Activated T-cell treated with anti-CD3 and anti-CD28 coated beads, Interleukin-2, amount 50 U/mL, for 72 hours (primary cell): ENCODE measurements around the gene CRYBA4. TPM values are rescaled to one million over a fixed set of nuclear protein-coding genes. Genes with fewer than 3 reads are reported as not detected.

Experiments used
- ATAC-seq, 2 donors: fragments of 150-1000 bp; cut with Tn5 transposase; replicated peaks in 1 of 2; 2 replicates each; pipeline ENCODE4 v1.10.0; 2021; ENCODE audit warnings: moderate library complexity in 2 of 2, mild to moderate bottlenecking in 1 of 2
- DNase-seq, 2 donors: peaks; one replicate each; pipeline ENCODE4 v3.0.0; 2021 to 2022; ENCODE audit warnings: mixed read lengths in 1 of 2
- H3K27ac Mint-ChIP-seq: one replicate; pipeline ENCODE4 v1.8.0; 2022; ENCODE audit warnings: mild to moderate bottlenecking, moderate library complexity, mixed read lengths
- H3K27me3 Mint-ChIP-seq: one replicate; pipeline ENCODE4 v1.8.0; 2022; ENCODE audit warnings: low read depth, mixed read lengths
- H3K36me3 Mint-ChIP-seq, 2 donors: one replicate each; pipeline ENCODE4 v1.8.0; 2022; ENCODE audit warnings: mixed read lengths in 2 of 2, mild to moderate bottlenecking in 1 of 2; ENCODE audit not compliant: insufficient read depth in 2 of 2
- H3K4me1 Mint-ChIP-seq: one replicate; pipeline ENCODE4 v1.8.0; 2022; ENCODE audit warnings: low read depth, mixed read lengths
- H3K4me3 Mint-ChIP-seq, 2 donors: one replicate each; pipeline ENCODE4 v1.8.0; 2022; ENCODE audit warnings: mild to moderate bottlenecking in 2 of 2, mixed read lengths in 2 of 2, moderate library complexity in 2 of 2
- H3K9me3 Mint-ChIP-seq, 2 donors: one replicate each; pipeline ENCODE4 v1.8.0; 2022; ENCODE audit warnings: mixed read lengths in 2 of 2
- total RNA-seq, 2 donors: library from RNA; stranded (reverse); gene quantifications; one replicate each; pipeline ENCODE4 v1.2.3, GENCODE V29; 2022

CRYBA4 gene
- total RNA-seq, 2 donors from 2014 or later = 0.63 TPM; not detected in 1

GRCh38 chr22:26662160-26662559 is 40.4 kb downstream of the CRYBA4 start:
- no peak overlapping the region for H3K27ac Mint-ChIP-seq
- H3K9me3 Mint-ChIP-seq = no peaks in the 10 kb centered on the region
- no peak overlapping the region for H3K4me3 Mint-ChIP-seq
- peaks cover 46% of the 10 kb centered on the region for H3K4me1 Mint-ChIP-seq
- peaks cover 0 to 1% of the 10 kb centered on the region in 2 donors for H3K36me3 Mint-ChIP-seq
- H3K27me3 Mint-ChIP-seq = no peaks in the 10 kb centered on the region
- no peak for DNase-seq
- no peak for ATAC-seq

- Mint-ChIP-seq H3K9me3 (no peaks in the 10 kb centered on the region), H3K4me1 (peaks cover 42% of the 10 kb centered on the region), H3K27ac (peak overlapping the region; percentile 54), H3K36me3 (peaks cover 0 to 3% of the 10 kb centered on the region in 2 donors), H3K27me3 (no peaks in the 10 kb centered on the region), H3K4me3 (no peak overlapping the region)
- DNase-seq (no peak), ATAC-seq (no peak)
Measured at GRCh38 chr22:26663374-26663923, 41.7 kb downstream of the CRYBA4 start.

- DNase-seq (no peak), ATAC-seq (peak; percentile 34 to 38)
- Mint-ChIP-seq H3K27me3 (no peaks in the 10 kb centered on the region), H3K27ac (peak overlapping the region; percentile 85), H3K4me1 (peaks cover 48% of the 10 kb centered on the region), H3K9me3 (no peaks in the 10 kb centered on the region), H3K4me3 (peak overlapping the region; percentile 65 to 77), H3K36me3 (peaks cover 0 to 3% of the 10 kb centered on the region in 2 donors)
Measured at GRCh38 chr22:26665813-26666231, 44.1 kb downstream of the CRYBA4 start.

- H3K4me3 Mint-ChIP-seq = no peak overlapping the region
- peaks cover 0 to 3% of the 10 kb centered on the region in 2 donors for H3K36me3 Mint-ChIP-seq
- DNase-seq (no peak), ATAC-seq (no peak)
- H3K27ac Mint-ChIP-seq = no peak overlapping the region
- H3K9me3 Mint-ChIP-seq = no peaks in the 10 kb centered on the region
- no peaks in the 10 kb centered on the region for H3K27me3 Mint-ChIP-seq
- peaks cover 56% of the 10 kb centered on the region for H3K4me1 Mint-ChIP-seq
Measured at GRCh38 chr22:26667140-26667539, 45.4 kb downstream of the CRYBA4 start.

- Mint-ChIP-seq H3K27me3 (no peaks in the 10 kb centered on the region), H3K36me3 (peaks cover 3 to 4% of the 10 kb centered on the region in 2 donors), H3K4me3 (no peak overlapping the region), H3K4me1 (peaks cover 68% of the 10 kb centered on the region), H3K9me3 (no peaks in the 10 kb centered on the region), H3K27ac (peak overlapping the region; percentile 52)
- DNase-seq (peak in 1 of 2 donors; percentile 22), ATAC-seq (no peak)
Measured at GRCh38 chr22:26669060-26669481, 47.3 kb downstream of the CRYBA4 start.

- Mint-ChIP-seq H3K36me3 (peaks cover 3 to 8% of the 10 kb centered on the region in 2 donors), H3K27ac (peak overlapping the region; percentile 74), H3K4me1 (peaks cover 70% of the 10 kb centered on the region), H3K9me3 (no peaks in the 10 kb centered on the region), H3K27me3 (no peaks in the 10 kb centered on the region), H3K4me3 (peak overlapping the region; percentile 93 to 96)
- no peak for DNase-seq
- ATAC-seq = no peak
Measured at GRCh38 chr22:26670459-26670858, 48.7 kb downstream of the CRYBA4 start.

GRCh38 chr22:26671317-26672059 is 49.7 kb downstream of the CRYBA4 start:
- Mint-ChIP-seq H3K36me3 (peaks cover 3 to 9% of the 10 kb centered on the region in 2 donors), H3K4me3 (peak overlapping the region; percentile 93 to 96), H3K9me3 (no peaks in the 10 kb centered on the region), H3K4me1 (peaks cover 70% of the 10 kb centered on the region), H3K27me3 (no peaks in the 10 kb centered on the region), H3K27ac (peak overlapping the region; percentile 74)
- DNase-seq = peak; percentile 71 to 72
- peak; percentile 55 for ATAC-seq

GRCh38 chr22:26672060-26672471 is 50.3 kb downstream of the CRYBA4 start:
- peak overlapping the region; percentile 74 for H3K27ac Mint-ChIP-seq
- ATAC-seq (peak; percentile 29 to 45), DNase-seq (peak in 1 of 2 donors; percentile 49)
- peaks cover 3 to 9% of the 10 kb centered on the region in 2 donors for H3K36me3 Mint-ChIP-seq
- H3K27me3 Mint-ChIP-seq = no peaks in the 10 kb centered on the region
- H3K4me3 Mint-ChIP-seq = peak overlapping the region; percentile 93 to 96
- H3K9me3 Mint-ChIP-seq = no peaks in the 10 kb centered on the region
- H3K4me1 Mint-ChIP-seq = peaks cover 71% of the 10 kb centered on the region

GRCh38 chr22:26672590-26673468 is 51.1 kb downstream of the CRYBA4 start:
- Mint-ChIP-seq H3K4me3 (peak overlapping the region; percentile 93 to 96), H3K4me1 (peaks cover 79% of the 10 kb centered on the region), H3K27ac (peak overlapping the region; percentile 74), H3K36me3 (peaks cover 3 to 6% of the 10 kb centered on the region in 2 donors), H3K27me3 (no peaks in the 10 kb centered on the region), H3K9me3 (no peaks in the 10 kb centered on the region)
- DNase-seq (peak; percentile 92 to 93), ATAC-seq (peak; percentile 76)

- Mint-ChIP-seq H3K4me1 (peaks cover 85% of the 10 kb centered on the region), H3K4me3 (peak overlapping the region; percentile 93 to 96), H3K9me3 (no peaks in the 10 kb centered on the region), H3K27me3 (no peaks in the 10 kb centered on the region), H3K36me3 (peaks cover 3 to 6% of the 10 kb centered on the region in 2 donors), H3K27ac (peak overlapping the region; percentile 74)
- DNase-seq = peak; percentile 52 to 53
- ATAC-seq = peak; percentile 10 to 21
Measured at GRCh38 chr22:26673486-26673885, 51.7 kb downstream of the CRYBA4 start.

- peak overlapping the region; percentile 93 to 96 for H3K4me3 Mint-ChIP-seq
Measured at GRCh38 chr22:26674211-26675190, 52.7 kb downstream of the CRYBA4 start.

More at GRCh38 chr22:26674211-26675190, 52.7 kb downstream of the CRYBA4 start:
- DNase-seq (no peak), ATAC-seq (no peak)
- peaks cover 3 to 6% of the 10 kb centered on the region in 2 donors for H3K36me3 Mint-ChIP-seq
- H3K27ac Mint-ChIP-seq = peak overlapping the region; percentile 74
- H3K4me1 Mint-ChIP-seq = peaks cover 88% of the 10 kb centered on the region
- H3K9me3 Mint-ChIP-seq = no peaks in the 10 kb centered on the region
- no peaks in the 10 kb centered on the region for H3K27me3 Mint-ChIP-seq
